Heart left ventricle (tissue), 13 donors: ENCODE results near the gene RPL26.

Experiments used
- POLR2A ChIP-seq, 2 donors: fragments of 450-650 bp; IDR thresholded peaks; one replicate each; pipeline ENCODE4 v1.6.1; 2017; ENCODE audit warnings: antibody characterized with exemption in 2 of 2, mild to moderate bottlenecking in 2 of 2, moderate library complexity in 2 of 2
- TF ChIP-seq, protein P1 (sequence below), 12 donors: fragments of 200-600 bp; sonication (generic) in 4 of 12; IDR thresholded peaks; one replicate each; pipeline versions ENCODE4 v1.5.0 to v1.8.0; 2018 to 2022; ENCODE audit warnings: antibody characterized with exemption in 12 of 12, mild to moderate bottlenecking in 5 of 12
- donor health status: ischemic (EF 13 %, LVEDD 7.1; RV severe dilation, severe dysfunction).
- donor health status: DM: no; HTN: yes; CAD: no.
- donor health status: DM: no; HTN: no; CAD: no.
- donor health status: ischemic (EF 25% LVEDD 6.9; RV normal size, moderate dysfunction).
- donor health status: ischemic (EF 25% LVEDD 5.7; RV mildly dilated, moderate dysfunction).
- donor health status: ischemic (EF 35%, LVEDD 5.7; RV mildly dilated, moderate dysfunction).
- donor health status: nonischemic (EF 11% LVEDD 7.7; RV severe dilation, severe dysfunction).
- donor health status: DM: yes; HTN: yes; CAD: no.
- donor health status: PGD.
- donor health status: ischemic (EF 29% LVEDD 5.4; RV normal size, mild dysfunction).
- donor health status: nonischemic (EF 23%, LVEDD 6.1; RV moderate dilation, normal function).

DNA sequence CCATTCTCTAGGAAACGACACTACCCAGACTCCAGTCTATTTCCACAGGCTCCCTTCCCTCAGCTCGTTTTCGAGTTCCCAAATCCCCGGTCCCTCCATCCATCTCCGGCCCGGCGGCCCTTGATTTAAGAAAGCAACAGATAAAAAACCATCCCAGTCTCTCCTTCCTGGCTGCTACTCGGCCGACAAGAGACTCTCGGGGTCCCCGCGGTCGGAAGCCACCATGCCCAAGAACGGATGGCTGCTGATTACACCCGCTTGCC is 182 bp downstream of the RPL26 start:
- TF ChIP-seq, protein P1, sequence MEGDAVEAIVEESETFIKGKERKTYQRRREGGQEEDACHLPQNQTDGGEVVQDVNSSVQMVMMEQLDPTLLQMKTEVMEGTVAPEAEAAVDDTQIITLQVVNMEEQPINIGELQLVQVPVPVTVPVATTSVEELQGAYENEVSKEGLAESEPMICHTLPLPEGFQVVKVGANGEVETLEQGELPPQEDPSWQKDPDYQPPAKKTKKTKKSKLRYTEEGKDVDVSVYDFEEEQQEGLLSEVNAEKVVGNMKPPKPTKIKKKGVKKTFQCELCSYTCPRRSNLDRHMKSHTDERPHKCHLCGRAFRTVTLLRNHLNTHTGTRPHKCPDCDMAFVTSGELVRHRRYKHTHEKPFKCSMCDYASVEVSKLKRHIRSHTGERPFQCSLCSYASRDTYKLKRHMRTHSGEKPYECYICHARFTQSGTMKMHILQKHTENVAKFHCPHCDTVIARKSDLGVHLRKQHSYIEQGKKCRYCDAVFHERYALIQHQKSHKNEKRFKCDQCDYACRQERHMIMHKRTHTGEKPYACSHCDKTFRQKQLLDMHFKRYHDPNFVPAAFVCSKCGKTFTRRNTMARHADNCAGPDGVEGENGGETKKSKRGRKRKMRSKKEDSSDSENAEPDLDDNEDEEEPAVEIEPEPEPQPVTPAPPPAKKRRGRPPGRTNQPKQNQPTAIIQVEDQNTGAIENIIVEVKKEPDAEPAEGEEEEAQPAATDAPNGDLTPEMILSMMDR (IDR thresholded peaks at IDR 0.05), result no peak
- no peak for TF ChIP-seq POLR2A (IDR thresholded peaks at IDR 0.05)
